Endothelial cell (in vitro differentiated cells): ENCODE measurements around the gene SLC4A11. TPM values are rescaled to one million over a fixed set of nuclear protein-coding genes. Genes with fewer than 3 reads are reported as not detected.

Source experiments
- DNase-seq: peaks from one replicate; pipeline ENCODE4 v3.0.0; 2021; ENCODE audit warnings: low spot score
- H3K27ac Mint-ChIP-seq: one replicate; pipeline ENCODE4 v1.8.0; 2021; ENCODE audit warnings: mixed read lengths, inconsistent platforms; ENCODE audit not compliant: unreplicated experiment
- H3K27me3 Mint-ChIP-seq: one replicate; pipeline ENCODE4 v1.8.0; 2021; ENCODE audit warnings: mild to moderate bottlenecking, moderate library complexity, mixed read lengths, inconsistent platforms; ENCODE audit not compliant: unreplicated experiment
- H3K36me3 Mint-ChIP-seq: one replicate; pipeline ENCODE4 v1.8.0; 2021; ENCODE audit warnings: mild to moderate bottlenecking, low read depth, mixed read lengths, inconsistent platforms; ENCODE audit not compliant: unreplicated experiment
- H3K4me1 Mint-ChIP-seq: one replicate; pipeline ENCODE4 v1.8.0; 2021; ENCODE audit warnings: mild to moderate bottlenecking, mixed read lengths, inconsistent platforms; ENCODE audit not compliant: unreplicated experiment
- H3K4me3 Mint-ChIP-seq: one replicate; pipeline ENCODE4 v1.8.0; 2021; ENCODE audit warnings: mild to moderate bottlenecking, mixed read lengths, inconsistent platforms; ENCODE audit not compliant: unreplicated experiment
- H3K9me3 Mint-ChIP-seq: one replicate; pipeline ENCODE4 v1.8.0; 2021; ENCODE audit warnings: mixed read lengths, inconsistent platforms; ENCODE audit not compliant: unreplicated experiment
- total RNA-seq: library from RNA; stranded (reverse); fragmentation: NEBNext Ultra II Directional; extraction: Animal tissue kit (Norgen Biotek cat#: 25700); gene quantifications from one replicate; pipeline ENCODE4 v1.2.1, GENCODE V29; 2021; ENCODE audit not compliant: unreplicated experiment
- TF ChIP-seq, protein P1 (sequence below): fragments of 200-600 bp; sonication (generic); IDR thresholded peaks from one replicate; pipeline ENCODE4 v1.5.0; 2021; ENCODE audit warnings: antibody characterized with exemption; ENCODE audit not compliant: unreplicated experiment

The SLC4A11 gene
- total RNA-seq, 1 donor from 2014 or later: 30.6 TPM

GRCh38 chr20:3238616-3239025, 369 bp downstream of the SLC4A11 start:
- Mint-ChIP-seq H3K4me3 (peak overlapping the region; percentile 88), H3K27ac (no peak overlapping the region), H3K36me3 (peaks cover 13% of the 10 kb centered on the region), H3K27me3 (peaks cover 21% of the 10 kb centered on the region), H3K4me1 (peaks cover 17% of the 10 kb centered on the region), H3K9me3 (no peaks in the 10 kb centered on the region)
- DNase-seq: peak; percentile 38
- TF ChIP-seq, protein P1, sequence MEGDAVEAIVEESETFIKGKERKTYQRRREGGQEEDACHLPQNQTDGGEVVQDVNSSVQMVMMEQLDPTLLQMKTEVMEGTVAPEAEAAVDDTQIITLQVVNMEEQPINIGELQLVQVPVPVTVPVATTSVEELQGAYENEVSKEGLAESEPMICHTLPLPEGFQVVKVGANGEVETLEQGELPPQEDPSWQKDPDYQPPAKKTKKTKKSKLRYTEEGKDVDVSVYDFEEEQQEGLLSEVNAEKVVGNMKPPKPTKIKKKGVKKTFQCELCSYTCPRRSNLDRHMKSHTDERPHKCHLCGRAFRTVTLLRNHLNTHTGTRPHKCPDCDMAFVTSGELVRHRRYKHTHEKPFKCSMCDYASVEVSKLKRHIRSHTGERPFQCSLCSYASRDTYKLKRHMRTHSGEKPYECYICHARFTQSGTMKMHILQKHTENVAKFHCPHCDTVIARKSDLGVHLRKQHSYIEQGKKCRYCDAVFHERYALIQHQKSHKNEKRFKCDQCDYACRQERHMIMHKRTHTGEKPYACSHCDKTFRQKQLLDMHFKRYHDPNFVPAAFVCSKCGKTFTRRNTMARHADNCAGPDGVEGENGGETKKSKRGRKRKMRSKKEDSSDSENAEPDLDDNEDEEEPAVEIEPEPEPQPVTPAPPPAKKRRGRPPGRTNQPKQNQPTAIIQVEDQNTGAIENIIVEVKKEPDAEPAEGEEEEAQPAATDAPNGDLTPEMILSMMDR: no peak

DNA sequence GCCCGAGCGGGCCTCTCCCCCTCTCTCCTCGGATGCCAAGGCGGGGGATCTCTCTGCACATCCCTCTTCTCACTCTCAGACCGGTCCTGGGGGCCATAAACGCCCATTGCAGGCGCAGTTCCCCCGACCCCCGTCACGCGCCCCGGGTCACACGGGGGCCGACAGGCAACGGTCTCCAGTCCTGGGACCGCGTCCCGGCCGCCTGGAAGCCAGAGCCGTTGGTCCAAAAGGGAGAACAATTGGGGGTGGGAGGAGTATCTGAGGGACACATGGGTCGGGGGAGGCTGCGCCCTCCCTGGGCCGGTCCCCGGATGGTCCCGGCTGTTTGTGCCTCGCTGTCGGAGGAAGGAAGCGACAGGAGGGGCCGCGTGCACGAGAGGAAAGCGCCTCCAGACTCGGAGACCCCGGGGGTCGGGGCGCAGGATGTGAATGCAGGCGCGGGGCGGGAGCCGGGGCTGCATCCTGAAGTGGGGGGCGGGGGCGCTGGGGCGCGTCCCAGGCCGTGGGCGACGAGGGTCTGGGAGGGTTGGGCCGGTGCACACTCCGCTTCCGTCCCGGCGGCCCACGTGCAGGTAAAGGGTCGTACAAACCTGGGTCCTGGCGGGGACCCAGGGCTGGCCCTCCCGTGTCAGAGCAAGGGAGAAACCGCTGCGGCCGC, 903 bp downstream of the SLC4A11 start:
- H3K27ac Mint-ChIP-seq: no peak overlapping the region
- TF ChIP-seq, protein P1: no peak
- peaks cover 17% of the 10 kb centered on the region for H3K4me1 Mint-ChIP-seq
- peak; percentile 37 for DNase-seq
- H3K27me3 Mint-ChIP-seq: peaks cover 21% of the 10 kb centered on the region
- peak overlapping the region; percentile 81 for H3K4me3 Mint-ChIP-seq
- no peaks in the 10 kb centered on the region for H3K9me3 Mint-ChIP-seq
- peaks cover 13% of the 10 kb centered on the region for H3K36me3 Mint-ChIP-seq

DNA sequence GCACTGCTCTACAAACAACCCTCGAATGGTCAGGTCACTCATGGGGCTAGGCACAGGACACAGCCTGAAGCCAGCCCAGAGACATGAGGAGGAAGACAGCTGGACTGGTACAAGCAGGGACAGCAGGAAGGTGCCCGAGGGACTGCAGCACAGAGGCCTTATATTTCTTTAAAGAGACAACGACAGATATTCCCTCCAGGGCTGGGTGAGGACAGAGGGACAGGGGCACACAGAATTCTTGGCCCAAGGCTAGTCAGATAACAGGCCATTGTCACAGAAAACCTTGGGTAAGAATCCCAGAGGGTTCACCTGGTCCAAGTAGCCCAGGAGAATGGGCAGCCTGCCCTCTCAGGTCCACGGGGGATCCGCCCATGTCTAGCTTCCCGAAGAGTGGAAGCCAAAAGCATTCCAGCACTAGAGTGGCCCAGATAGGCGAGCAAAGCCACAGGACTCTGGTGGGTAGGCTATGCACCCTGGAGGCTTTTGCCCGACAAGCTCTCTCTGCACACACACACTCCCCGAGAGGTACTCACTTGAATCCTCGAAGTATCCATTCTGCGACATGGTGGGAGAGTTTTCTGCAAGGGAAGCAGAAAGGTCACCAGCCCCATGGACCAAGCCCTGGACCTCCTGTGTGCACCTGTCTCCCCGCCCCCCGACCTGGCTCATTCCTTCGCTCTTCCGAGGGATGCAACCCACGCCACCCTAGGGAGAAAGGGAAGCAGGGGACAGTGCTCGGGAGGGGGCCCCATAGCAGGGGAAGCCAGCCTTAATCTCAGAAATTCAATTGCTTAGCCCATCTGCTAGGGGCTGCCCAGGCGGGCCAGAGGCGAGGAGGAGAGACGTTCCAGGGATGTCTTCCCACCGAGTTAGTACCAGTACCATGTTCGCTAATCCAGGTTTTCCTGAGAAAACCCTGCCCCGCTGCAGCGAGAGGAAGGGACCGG, 1.7 kb downstream of the SLC4A11 start:
- H3K4me3 Mint-ChIP-seq: peak overlapping the region; percentile 81
- peaks cover 17% of the 10 kb centered on the region for H3K4me1 Mint-ChIP-seq
- peaks cover 13% of the 10 kb centered on the region for H3K36me3 Mint-ChIP-seq
- no peaks in the 10 kb centered on the region for H3K9me3 Mint-ChIP-seq
- peaks cover 19% of the 10 kb centered on the region for H3K27me3 Mint-ChIP-seq
- no peak for DNase-seq
- H3K27ac Mint-ChIP-seq: no peak overlapping the region
- TF ChIP-seq, protein P1: no peak

DNA sequence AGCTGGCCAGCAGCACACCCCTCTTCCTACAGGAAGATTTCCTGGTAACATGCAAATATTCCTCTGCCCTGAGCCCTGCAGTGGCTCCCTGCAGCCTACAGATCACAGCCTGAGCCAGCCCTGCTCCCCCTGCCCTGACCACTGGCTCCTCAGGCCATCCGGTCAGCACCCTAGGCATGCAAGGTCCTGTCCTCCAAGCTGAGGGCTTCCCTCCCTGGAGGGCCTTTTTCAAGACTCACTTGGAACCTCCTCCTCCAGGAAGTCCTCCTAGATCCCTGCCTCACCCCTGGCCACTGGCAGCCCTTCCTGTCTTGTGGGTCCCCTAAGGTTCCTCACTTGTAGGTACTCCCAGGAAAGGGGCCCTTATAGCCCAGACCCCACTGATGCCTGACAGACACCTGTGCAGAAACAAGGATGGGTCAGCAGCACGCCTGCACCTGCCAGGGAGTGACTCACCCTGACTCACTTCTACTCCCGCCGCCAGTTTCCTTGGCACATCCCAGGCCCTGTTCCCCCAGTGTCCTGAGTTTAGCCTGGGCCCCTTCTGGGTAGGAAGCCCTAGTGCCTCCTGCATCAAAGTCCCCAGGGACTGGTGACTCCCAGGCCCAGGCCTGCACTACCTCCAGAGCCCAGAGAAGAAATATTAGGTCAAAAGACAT, 3.2 kb downstream of the SLC4A11 start:
- Mint-ChIP-seq H3K4me3 (no peak overlapping the region), H3K27me3 (peaks cover 11% of the 10 kb centered on the region), H3K9me3 (no peaks in the 10 kb centered on the region), H3K36me3 (peaks cover 10% of the 10 kb centered on the region), H3K27ac (no peak overlapping the region), H3K4me1 (peaks cover 14% of the 10 kb centered on the region)
- TF ChIP-seq, protein P1: no peak
- no peak for DNase-seq
